HG03064 (cell line): ENCODE data around the gene ZBTB3.
"Not testable (repeated sequence)": the region's sequence is repeated elsewhere in the genome, so short reads cannot be mapped to it uniquely, and the experiment has no call there.

Experiments used
- ATAC-seq: cut with Tn5 transposase; IDR thresholded peaks from one replicate; pipeline ENCODE4 v1.9.1; 2021; ENCODE audit warnings: low read depth; ENCODE audit not compliant: unreplicated experiment

ZBTB3 gene

DNA sequence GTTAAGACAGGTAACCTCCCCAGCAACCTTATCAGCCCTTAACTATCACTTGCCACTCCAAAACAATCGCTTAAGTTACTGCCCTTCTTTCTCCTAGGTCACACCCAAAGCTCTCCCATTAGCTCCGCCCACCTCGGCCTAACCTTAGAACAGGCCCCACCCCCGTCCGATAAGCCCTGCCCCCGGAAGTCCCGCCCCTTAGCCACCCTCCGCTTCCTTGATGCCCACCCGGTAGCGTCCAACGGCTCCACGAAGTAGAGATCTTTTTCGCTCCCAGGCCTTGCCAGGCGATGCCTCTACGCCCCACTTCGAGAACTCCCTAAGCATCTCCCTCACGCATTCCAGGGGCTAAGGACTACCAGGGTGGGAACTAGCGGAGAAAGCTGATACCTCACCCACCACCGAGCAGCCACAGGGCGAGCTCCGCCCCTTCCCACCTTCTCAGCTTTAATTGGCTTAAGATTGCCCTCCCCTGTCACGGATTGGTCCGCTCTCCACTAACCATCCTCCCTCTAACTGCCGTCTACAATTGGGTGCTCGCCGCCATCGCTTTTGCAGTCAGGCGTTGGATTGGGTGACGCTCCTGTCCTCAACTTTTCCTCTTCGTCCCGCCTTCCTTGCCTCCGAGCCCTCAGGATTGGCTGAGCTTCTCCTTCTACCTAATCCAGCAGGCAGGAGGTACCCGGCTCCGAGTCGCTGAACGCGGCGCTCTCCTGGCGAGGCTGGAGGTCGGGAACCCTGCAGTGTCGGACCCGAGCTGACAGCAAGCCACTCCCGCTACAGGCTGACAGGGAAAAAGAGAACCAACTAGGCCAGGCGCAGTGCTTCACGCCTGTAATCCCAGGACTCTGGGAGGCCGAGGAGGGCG is at the start of gene ZBTB3:
Gene ZBTB3 (minus strand): TSS at position 425 of the 868 bp plus-strand sequence. CDS start 496 bp downstream, outside the sequence.
- ATAC-seq, result peak; percentile 96

DNA sequence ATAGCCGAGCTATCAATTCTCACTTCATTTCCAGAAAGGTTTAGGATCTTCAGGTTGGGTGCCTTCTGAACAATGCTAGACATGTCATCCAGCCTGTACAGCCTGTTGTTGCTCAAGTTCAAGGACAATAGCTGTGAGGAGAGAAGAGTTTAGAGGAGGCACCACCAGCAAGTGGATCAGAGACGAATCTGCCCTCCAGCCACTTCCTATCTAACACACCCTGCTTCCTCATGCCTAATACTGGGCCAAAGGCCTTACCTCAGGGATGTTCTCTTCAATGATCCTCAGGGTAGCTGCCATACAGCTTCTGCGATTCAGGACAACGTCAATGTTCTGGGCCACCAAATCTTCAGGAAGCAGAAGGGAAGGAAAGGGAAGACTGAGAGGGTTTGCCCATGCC is 47.1 kb upstream of the ZBTB3 start:
- ATAC-seq, result no peak

DNA sequence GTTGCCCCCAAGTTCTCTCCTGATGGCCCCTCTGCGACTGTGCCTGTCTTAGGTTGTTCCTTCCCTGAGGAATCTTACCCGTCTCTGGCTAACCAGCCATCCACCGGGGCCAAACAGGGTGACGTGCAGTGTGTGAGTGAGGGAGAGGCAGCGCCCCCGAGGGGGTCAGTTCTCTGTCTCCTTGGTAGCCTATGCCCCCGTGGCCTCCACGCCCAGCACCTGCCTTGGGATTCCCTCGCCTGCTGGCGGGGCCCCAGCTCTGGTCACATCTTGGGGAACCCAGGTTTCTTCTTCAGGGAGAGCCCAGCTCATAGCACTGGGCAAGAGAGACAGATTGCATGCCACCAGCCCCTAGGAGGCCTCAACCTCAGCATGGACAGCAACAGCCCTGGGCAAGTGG is 45.5 kb upstream of the ZBTB3 start:
- ATAC-seq, result no peak

DNA sequence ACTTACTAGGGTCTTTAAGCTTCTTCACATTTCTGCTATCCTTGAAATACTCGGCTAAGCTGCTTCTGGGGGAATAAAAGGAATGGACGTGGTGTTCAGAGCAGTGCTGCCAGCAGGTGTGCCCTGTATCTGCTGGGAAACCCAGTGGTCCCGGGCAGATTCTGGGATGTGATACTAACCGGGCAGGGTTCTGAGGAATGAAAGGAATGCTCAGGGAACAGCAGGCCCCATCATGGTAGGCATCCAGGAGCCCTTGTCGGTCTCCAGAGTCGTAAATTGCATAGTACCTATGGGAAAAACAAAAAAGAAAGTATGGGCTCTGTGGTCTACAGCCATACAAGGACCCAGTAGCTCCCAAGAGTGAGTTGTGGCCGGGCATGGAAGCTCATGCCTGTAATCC is 42.3 kb upstream of the ZBTB3 start:
- no peak for ATAC-seq

DNA sequence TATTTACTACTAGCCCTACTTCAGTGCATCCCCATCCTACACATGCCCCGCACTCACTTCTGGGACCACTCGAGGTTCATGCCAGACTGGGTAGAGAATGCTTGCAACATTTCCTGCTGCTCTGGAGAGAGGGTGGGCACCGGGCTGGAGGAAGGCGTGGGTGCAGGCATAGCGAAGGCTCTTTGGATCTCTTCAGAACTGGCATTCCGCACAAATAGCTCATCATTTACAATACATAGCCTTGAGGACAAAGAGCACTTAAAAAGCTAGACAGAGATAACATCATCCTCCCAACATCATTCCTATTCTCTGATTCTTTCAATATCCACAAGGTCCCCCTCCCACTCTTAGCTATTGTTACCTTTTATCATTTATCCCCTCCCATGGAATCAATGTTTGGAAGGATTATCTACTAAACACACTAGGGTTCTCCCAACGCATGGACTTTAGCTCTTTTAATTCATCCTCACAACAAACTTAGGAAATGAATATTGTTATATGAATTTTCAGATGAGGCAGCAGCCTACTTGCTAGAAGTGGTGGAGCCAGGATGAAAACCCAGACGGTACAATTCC is 40.3 kb upstream of the ZBTB3 start:
- ATAC-seq, result no peak

DNA sequence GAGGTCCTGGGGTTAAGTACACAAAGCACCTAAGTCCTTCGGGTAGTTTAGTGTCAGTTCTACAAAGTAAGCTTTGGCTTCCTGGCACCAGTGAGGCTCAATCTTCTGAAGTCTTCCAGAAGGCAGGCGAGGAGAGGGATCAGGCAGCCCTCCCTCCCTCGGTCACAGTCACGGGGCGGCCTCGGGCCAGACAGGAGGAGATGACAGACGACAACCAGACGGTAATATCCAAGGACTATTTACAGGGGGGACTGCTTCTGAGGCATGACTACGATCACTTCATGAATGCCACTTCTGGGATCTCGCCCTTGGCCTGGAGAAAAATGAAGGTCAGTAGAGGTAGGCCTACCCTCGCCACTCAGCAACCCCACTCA is 38.2 kb upstream of the ZBTB3 start:
- ATAC-seq, result no peak

DNA sequence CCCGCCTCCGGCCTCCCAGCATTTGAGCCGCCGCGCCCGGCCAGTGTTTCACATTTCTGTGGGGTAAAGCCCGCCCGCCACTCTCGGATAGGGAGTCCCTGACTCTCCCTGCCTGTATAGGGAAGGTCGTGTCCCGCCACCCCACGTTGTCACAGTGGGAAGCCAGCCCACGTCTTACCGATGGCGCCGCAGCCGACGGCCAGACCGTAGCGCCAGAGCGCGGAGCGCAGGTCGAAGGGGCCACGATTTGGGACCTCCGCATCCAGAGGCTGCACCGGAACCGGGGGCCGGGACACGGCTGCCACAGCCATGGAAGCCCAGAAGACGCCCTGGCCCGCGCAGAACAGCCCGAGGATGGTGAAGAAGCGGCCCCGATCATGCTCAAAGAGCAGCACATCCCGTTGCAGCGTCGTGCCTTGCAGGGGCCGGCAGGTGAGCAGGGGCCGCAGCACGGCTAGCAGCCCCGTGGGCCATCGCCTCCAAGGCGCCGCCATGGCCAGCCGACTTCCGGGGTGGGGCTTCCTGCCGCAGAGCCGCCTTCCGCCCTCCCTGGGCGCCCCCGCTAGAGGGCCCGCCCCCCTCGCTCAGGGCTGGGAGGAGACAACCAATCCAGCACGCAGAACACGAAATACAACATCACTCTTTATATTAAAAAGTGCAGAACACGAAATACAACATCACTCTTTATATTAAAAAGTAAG is 37.7 kb upstream of the ZBTB3 start, which contains the start of gene TMEM223:
Gene TMEM223 (minus strand): TSS at position 506 of the 701 bp plus-strand sequence. CDS start 12 bp downstream, at position 494.
- ATAC-seq, result peak; percentile 54

DNA sequence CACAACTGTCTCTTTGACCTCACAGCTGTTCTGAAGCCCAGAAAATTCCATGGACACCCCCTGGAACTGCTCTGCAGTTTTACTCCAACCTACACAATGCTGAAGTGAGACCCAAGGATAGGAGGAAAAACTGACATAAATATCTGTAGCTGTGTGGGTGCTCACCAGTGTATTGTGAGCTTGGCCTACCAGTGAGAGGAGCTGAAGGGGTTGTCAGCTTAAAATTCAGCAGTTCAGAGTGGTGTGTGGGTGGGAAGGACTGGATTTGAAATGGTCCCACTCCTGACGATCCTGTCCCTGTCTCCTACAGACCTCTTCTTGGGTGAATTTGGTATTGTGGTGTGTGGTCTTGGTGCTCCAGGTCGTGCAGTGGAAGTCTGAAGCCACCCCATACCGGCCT is 35.6 kb upstream of the ZBTB3 start:
- no peak for ATAC-seq

DNA sequence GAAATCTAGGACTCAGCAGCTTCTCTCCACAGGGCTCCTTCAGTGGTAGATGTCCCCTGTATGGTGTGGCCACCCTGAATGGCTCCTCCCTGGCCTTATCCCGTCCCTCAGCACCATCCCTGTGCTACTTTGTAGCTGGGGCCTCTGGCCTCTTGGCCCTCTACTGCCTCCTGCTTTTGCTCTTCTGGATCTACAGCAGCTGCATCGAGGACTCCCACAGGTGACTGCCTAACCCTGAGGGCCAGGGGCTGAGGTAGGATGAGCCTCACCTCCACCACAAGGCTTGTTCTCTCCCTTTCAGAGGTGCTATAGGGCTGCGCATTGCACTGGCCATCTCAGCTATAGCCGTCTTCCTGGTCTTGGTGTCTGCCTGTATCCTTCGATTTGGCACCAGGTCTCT is 35.0 kb upstream of the ZBTB3 start:
- no peak for ATAC-seq

DNA sequence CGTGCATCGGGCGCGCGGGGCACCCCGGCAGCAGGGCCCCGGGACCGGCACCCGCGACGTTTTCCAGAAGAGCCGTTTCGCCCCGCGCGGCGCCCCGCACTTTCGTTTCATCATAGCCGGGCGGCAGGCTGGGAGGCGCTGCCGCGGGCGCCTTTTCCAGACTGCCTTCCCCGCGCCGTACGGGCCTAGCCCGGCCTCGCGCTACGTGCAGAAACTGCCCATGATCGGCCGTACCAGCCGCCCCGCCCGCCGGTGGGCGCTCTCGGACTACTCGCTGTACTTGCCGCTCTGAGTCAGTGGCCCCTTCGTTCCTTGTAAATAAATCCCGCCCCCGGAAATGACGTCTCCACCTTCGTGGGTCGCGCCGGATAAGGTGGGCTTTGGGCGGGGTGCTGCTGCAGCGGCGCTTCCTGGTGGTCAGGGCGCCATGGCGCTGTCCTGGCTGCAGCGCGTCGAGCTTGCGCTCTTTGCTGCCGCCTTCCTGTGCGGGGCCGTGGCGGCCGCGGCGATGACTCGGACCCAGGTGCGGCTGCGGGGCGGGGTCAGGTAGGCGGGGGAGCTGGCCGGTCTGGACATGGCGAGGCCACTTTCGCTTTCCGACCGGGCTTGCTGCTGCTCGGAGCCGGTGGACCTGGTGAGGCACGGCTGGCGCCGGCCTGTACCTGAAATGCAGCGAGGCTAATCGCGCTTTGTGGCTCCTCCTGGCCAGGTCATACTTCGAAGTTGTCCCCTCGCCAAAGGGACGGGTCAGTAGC is 33.2 kb upstream of the ZBTB3 start, which contains the start of gene TMEM179B:
Gene TMEM179B (plus strand): TSS at position 398 of the 755 bp plus-strand sequence. CDS start 30 bp downstream, at position 428.
- peak; percentile 65 for ATAC-seq

DNA sequence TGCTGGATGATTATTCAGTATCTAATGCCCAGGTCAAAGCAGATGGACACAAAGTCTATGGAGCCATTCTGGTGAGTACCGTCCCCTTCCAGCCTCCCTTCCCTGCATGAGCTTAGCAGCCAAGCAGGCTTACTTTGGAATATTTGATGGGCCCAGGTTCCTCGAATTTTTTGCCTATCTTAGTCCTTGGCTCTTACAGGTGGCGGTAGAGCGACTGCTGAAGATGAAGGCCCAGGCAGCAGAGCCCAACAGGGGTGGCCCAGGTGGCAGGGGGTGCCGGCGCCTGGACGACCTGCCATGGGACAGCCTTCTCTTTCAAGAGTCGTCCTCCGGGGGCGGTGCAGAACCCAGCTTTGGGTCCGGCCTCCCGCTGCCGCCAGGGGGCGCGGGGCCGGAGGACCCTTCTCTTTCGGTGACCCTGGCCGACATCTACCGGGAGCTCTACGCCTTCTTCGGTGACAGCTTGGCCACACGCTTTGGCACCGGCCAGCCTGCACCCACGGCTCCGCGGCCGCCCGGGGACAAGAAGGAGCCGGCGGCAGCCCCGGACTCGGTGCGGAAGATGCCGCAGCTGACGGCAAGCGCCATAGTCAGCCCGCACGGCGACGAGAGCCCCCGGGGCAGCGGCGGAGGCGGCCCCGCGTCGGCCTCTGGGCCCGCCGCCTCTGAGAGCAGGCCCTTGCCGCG is 32.5 kb upstream of the ZBTB3 start:
- ATAC-seq, result peak; percentile 58

DNA sequence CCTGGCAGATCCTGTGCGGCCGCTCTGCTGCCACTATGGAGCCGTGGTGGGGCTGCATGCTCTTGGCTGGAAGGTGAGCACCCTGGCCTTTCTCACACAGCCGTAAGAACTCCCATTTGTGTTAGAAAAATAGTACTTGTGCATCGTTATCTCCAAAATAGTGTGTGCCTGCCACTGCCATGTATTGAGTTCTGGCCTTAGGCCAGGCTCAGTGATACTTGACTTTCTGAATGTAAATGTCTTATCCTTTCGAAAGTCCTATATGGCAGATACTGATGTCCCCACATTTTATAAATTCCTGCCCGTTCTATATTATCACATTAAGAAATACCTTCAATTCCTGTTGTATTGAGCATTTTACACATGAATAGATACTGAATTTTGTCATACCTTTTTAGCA is 28.8 kb upstream of the ZBTB3 start:
- no peak for ATAC-seq

DNA sequence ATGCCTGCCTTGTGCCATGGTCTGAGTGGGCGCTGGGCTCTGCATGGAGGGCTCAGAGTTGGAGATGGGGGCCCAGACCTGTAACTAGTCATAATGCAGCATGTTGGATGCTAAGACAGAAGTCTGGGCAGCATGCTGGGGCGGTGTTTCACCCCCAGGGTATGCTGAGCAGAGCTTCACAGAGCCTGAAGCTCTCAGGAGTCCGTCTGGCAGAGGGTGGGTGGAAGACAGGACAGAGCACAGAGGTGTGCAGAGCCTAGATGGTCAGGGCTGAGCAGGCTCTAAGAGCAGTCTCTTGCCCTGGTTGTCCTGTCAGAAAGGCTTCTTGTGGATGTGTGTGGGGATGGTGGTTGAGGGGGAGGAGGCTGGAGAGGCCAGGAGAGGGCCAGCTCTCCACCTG is 24.5 kb upstream of the ZBTB3 start:
- no peak for ATAC-seq

DNA sequence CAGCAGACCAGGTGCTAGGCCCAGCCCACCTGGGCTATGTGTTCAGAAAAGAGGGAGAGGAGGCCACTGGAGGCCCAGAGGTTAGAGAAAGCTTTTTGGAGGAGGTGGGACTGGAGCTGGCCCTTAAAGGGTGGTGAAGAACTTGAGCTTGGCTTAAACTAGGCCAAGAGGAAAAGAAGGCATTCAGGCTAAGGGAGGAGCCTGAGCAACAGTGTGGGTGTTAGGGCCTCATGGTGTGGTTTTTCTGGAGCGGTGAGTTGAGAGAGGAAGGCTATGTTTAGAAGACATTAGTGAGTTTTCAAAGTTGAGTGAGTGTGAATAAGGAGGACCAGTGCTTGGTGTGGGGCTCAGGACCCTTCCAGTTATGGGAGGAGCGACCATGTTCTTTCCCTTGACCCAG is 23.4 kb upstream of the ZBTB3 start:
- ATAC-seq, result no peak

DNA sequence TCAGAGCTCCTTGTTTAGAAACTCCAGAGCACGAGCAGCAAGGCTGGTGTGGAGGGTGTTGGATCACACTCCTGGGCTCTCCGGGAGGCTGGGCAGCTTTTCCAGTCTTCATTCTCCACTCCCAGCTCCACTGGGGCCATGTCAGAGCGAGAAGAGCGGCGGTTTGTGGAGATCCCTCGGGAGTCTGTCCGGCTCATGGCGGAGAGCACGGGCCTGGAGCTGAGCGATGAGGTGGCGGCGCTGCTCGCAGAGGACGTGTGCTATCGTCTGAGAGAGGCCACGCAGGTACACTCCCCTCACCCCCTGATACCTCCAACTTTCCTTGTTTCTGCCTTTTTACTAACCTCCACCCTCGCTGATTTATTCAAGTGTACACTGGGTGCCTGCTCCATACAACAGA is 21.7 kb upstream of the ZBTB3 start:
- no peak for ATAC-seq

DNA sequence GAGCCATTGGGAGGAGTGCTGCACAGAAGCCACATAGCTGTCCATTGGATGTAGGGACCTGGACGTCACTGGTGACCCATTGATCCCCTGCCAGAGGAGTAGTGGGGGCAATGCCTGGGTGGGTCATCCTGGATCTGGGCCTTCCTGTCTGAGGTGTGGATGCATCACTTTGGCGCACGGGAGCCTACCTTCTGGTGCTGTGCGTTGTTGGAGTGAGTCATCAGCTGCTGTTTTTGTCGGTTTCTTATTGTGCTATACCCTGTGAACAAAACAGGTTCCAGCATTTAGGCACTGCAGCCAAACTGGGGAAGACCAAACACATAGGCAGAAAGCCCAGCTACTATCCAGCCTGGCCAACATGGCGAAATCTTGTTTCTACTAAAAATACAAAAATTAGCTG is 20.4 kb upstream of the ZBTB3 start:
- no peak for ATAC-seq

DNA sequence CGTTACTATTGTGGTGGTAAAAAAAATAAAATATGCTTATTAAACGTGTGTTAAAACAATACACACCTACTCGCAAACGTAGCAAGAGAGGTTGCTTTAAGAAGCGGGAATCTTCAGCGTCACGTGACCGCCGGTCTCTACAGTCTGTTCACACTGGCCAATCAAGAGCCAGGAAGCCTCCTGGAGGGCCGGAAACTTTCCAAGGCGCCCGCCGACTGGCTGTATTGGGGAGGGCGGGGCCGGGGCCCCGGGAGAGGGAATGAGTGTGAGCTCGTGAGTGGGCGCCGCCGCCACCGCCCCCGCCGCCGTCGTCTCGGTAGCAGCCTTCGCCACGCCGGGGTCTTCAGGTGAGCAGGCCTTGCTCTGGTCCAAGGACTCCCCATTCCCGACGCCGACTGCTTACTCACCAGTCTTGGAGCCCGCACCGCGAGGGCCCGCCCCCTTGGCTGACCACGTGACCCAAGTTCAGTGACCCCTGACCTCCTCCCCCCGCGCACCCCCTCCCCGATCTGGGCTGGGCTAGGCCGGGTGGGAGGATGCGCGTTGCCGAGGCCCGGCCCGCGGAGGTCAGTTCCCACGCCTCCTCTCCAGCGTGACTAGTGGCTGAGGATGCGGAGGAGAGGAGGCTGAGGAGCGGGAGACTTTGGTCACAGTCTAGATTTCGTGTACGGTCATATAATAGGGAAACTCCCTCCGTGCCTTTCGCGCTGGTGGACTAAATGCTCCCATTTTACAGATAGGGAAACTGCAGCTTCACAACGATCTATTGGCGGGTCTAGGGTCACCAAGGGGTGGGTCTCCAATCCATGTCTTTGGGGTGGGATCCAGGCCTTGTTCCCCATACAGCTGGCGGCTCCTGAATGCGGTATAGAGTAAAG is 17.4 kb upstream of the ZBTB3 start, which contains the start of gene TAF6L:
Gene TAF6L (plus strand): TSS at position 253 of the 878 bp plus-strand sequence. CDS start 4,388 bp downstream, outside the sequence.
- peak; percentile 74 for ATAC-seq

DNA sequence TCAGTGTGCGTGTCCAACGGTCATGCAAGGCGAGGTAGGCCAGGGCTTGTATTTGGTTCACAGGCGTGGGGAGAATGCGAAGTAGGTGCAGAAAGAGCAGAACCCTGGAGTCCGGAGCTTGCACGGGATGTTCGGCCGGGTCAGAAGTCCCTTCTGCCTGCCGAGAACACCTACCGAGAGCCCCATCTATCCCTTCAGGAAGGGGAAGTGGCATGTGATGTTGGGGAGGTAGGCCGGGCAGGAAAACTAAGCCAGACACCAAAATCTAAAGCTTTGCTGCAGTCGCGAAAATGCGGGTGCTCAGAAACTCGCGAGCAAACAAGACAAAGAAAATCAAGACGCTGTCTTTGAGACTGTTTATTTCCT is 16.8 kb upstream of the ZBTB3 start:
- ATAC-seq, result no peak

DNA sequence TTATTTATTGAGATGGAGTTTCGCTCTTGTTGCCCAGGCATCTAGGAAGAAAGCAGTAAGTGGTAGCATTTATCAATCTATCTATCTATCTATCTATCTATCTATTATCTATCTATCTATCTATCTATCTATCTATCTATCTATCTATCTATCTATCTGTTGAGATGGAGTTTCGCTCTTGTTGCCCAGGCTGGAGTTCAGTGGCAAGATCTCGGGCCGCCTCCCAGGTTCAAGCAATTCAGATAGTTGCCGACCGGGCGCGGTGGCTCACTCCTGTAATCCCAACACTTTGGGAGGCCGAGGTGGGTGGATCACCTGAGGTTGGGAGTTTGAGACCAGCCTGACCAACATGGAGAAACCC is 6.9 kb upstream of the ZBTB3 start:
- ATAC-seq, result not testable (repeated sequence)
